Measurements from ENCODE around the gene SMARCC1.
A peak's percentile ranks its signal among the peaks of the same experiment; 100 is the strongest.

Gene SMARCC1

DNA sequence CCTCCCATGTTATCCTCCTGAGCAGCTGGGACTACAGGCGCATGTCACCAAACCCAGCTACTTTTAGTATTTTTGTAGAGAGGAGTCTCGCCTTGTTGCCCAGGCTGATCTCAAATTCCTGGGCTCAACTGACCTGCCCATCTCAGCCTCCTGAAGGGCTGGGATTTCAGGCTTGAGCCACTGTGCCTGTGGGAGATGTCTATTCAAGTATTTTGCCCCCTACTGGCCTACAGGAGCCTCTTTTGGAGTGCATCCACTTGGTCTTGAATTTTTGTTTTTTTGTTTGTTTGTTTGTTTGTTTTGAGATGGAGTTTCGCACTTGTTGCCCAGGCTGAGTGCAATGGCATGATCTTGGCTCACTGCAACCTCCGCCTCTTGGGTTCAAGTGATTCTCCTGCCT lies 18.0 kb upstream of the SMARCC1 start:
- H3K27ac ChIP-seq (replicated peaks) = no peak overlapping the region
- H3K27me3 ChIP-seq (ENCODE audit: insufficient read depth, poor library complexity, severe bottlenecking) = no peaks in the 10 kb centered on the region
- TF ChIP-seq, protein P1, sequence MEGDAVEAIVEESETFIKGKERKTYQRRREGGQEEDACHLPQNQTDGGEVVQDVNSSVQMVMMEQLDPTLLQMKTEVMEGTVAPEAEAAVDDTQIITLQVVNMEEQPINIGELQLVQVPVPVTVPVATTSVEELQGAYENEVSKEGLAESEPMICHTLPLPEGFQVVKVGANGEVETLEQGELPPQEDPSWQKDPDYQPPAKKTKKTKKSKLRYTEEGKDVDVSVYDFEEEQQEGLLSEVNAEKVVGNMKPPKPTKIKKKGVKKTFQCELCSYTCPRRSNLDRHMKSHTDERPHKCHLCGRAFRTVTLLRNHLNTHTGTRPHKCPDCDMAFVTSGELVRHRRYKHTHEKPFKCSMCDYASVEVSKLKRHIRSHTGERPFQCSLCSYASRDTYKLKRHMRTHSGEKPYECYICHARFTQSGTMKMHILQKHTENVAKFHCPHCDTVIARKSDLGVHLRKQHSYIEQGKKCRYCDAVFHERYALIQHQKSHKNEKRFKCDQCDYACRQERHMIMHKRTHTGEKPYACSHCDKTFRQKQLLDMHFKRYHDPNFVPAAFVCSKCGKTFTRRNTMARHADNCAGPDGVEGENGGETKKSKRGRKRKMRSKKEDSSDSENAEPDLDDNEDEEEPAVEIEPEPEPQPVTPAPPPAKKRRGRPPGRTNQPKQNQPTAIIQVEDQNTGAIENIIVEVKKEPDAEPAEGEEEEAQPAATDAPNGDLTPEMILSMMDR (IDR thresholded peaks at IDR 0.05; ENCODE audit: insufficient read depth, low read length) = peak; percentile 16
- no peak for TF ChIP-seq GABPA (IDR thresholded peaks at IDR 0.05; ENCODE audit: low read depth)
- no peak for DNase-seq (ENCODE audit: low read depth in 1 of 2, low spot score in 1 of 2)
- no peak overlapping the region for H3K4me3 ChIP-seq (replicated peaks; ENCODE audit: insufficient read depth, low read length)

DNA sequence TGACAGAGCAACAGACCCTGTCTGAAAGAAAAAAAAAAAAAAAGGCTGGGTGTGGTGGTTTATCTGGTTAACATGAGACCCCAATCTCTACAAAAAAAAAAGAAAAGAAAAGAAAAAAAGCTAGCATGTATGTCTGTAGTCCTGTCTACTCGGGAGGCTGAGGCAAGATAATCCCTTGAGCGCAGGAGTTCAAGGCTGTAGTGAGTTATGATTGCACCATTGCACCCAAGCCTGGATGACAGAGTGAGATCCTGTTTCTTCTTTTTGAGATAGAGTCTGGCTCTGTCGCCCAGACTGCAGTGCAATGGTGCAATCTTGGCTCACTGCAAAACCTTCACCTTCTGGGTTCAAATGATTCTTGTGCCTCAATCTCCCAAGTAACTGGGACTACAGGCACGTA lies 12.9 kb upstream of the SMARCC1 start:
- TF ChIP-seq POLR2AphosphoS5 (IDR thresholded peaks at IDR 0.05; ENCODE audit: low read depth) (no peak), GABPA (IDR thresholded peaks at IDR 0.05; ENCODE audit: low read depth) (no peak), SPI1 (IDR thresholded peaks at IDR 0.05; ENCODE audit: borderline replicate concordance, low read depth) (no peak)
- TF ChIP-seq, protein P2, sequence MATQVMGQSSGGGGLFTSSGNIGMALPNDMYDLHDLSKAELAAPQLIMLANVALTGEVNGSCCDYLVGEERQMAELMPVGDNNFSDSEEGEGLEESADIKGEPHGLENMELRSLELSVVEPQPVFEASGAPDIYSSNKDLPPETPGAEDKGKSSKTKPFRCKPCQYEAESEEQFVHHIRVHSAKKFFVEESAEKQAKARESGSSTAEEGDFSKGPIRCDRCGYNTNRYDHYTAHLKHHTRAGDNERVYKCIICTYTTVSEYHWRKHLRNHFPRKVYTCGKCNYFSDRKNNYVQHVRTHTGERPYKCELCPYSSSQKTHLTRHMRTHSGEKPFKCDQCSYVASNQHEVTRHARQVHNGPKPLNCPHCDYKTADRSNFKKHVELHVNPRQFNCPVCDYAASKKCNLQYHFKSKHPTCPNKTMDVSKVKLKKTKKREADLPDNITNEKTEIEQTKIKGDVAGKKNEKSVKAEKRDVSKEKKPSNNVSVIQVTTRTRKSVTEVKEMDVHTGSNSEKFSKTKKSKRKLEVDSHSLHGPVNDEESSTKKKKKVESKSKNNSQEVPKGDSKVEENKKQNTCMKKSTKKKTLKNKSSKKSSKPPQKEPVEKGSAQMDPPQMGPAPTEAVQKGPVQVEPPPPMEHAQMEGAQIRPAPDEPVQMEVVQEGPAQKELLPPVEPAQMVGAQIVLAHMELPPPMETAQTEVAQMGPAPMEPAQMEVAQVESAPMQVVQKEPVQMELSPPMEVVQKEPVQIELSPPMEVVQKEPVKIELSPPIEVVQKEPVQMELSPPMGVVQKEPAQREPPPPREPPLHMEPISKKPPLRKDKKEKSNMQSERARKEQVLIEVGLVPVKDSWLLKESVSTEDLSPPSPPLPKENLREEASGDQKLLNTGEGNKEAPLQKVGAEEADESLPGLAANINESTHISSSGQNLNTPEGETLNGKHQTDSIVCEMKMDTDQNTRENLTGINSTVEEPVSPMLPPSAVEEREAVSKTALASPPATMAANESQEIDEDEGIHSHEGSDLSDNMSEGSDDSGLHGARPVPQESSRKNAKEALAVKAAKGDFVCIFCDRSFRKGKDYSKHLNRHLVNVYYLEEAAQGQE (IDR thresholded peaks at IDR 0.05; ENCODE audit: insufficient replicate concordance, low read depth) = no peak
- TF ChIP-seq, protein P1 (IDR thresholded peaks at IDR 0.05; ENCODE audit: insufficient read depth, low read length) = no peak
- Histone ChIP-seq H3K4me3 (replicated peaks; ENCODE audit: insufficient read depth, low read length) (no peak overlapping the region), H3K27me3 (ENCODE audit: insufficient read depth, poor library complexity, severe bottlenecking) (no peaks in the 10 kb centered on the region), H3K27ac (replicated peaks) (no peak overlapping the region)
- DNase-seq (ENCODE audit: low read depth in 1 of 2, low spot score in 1 of 2) = peak in 1 of 2 experiments; percentile 68

DNA sequence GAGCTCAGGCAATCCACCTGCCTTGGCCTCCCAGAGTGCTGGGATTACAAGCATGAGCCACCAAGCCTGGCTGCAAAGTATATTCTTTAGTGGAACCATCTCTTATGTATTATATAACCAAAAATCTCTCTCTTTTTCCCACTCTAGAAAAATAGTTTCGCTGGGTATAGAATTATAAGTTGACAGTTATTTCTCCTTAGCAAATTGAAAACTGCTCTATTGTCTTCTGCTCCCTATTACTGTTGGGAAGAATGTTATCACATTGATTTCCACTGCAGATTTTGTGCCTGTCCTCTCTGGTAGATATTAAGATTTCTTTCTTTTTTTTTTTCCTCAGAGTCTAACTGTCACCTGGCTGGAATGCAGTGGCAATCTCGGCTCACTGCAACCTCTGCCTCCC lies 11.0 kb upstream of the SMARCC1 start:
- DNase-seq (ENCODE audit: low read depth in 1 of 2, low spot score in 1 of 2) = no peak
- no peak overlapping the region for H3K27ac ChIP-seq (replicated peaks)
- TF ChIP-seq, protein P2 (IDR thresholded peaks at IDR 0.05; ENCODE audit: insufficient replicate concordance, low read depth) = no peak
- no peak for TF ChIP-seq SPI1 (IDR thresholded peaks at IDR 0.05; ENCODE audit: borderline replicate concordance, low read depth)
- H3K4me3 ChIP-seq (replicated peaks; ENCODE audit: insufficient read depth, low read length) = no peak overlapping the region
- H3K27me3 ChIP-seq (ENCODE audit: insufficient read depth, poor library complexity, severe bottlenecking) = no peaks in the 10 kb centered on the region

DNA sequence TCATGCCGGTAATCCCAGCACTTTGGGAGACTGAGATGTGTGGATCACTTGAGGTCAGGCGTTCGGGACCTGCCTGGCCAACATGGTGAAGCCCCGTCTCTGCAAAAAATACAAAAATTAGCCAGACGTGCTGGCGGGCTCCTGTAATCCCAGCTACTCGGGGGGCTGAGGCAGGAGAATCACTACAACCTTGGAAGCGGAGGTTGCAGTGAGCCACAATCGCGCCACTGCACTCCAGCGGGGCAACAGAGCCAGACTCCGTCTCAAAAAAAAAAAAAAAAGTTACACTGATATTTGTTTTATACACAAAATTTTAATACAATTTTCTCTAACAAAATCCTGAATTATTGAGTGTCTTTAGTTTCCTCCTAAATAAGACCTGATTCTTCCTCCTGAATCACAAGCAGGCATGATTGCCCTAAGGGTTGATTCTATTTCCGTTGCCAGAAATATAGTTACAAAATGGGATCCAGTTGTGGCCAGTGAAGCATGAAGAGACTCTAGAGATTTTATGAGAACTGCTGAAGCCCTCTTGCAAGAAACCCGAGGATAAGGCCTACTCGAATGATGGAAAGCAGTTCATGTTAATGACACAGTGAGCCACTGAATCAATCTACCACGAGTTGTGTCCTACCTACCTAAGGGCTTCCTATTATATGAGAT lies 9.6 kb upstream of the SMARCC1 start:
- TF ChIP-seq GABPA (IDR thresholded peaks at IDR 0.05; ENCODE audit: low read depth) = no peak
- TF ChIP-seq POLR2AphosphoS5 (IDR thresholded peaks at IDR 0.05; ENCODE audit: low read depth) = no peak
- TF ChIP-seq SPI1 (IDR thresholded peaks at IDR 0.05; ENCODE audit: borderline replicate concordance, low read depth) = no peak
- TF ChIP-seq, protein P1 (IDR thresholded peaks at IDR 0.05; ENCODE audit: insufficient read depth, low read length) = no peak
- TF ChIP-seq, protein P2 (IDR thresholded peaks at IDR 0.05; ENCODE audit: insufficient replicate concordance, low read depth) = no peak
- H3K4me3 ChIP-seq (replicated peaks; ENCODE audit: insufficient read depth, low read length) = no peak overlapping the region
- no peak overlapping the region for H3K27ac ChIP-seq (replicated peaks)
- no peak for DNase-seq (ENCODE audit: low read depth in 1 of 2, low spot score in 1 of 2)
- H3K27me3 ChIP-seq (ENCODE audit: insufficient read depth, poor library complexity, severe bottlenecking) = no peaks in the 10 kb centered on the region

All from HL-60 (cell line).